ENCODE measurements around the gene RMND5B. TPM values are rescaled to one million over a fixed set of nuclear protein-coding genes. Genes with fewer than 3 reads are reported as not detected.

The RMND5B gene
- total and polyA plus RNA-seq, 2 donors (not counting 1 experiment from before 2014, with no cell fraction given): 46.1 to 52.7 TPM

DNA sequence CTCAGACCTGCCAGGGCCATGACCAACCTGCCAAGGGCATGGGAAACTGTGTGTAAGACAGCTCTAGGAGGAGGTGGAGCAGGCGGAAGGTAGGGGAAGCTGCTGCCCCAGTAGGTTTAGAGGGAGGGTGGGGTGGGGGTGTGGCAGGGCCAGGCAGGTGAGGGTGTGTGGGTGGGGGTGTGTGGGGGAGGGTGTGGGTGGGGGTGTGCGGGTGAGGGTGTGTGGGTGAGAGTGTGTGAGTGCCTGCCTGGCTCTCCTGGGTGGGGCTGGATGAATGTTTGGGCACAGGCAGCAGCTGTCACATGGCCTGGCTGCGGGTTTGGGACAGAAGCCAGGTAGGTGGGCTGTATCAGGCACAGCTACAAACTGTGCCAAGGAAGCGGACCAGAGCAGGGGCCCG is 26.3 kb upstream of the RMND5B start:
- Histone ChIP-seq H3K4me3 (ENCODE audit: control extremely low read depth in 1 of 5, extremely low read depth in 1 of 5, insufficient read depth in 1 of 5, low read depth in 2 of 5, low read length in 4 of 5) (no peak overlapping the region), H3K27ac (ENCODE audit: low read length in 2 of 2) (no peak overlapping the region), H3K9me3 (ENCODE audit: control extremely low read depth in 1 of 3, control insufficient read depth in 2 of 3, insufficient read depth in 1 of 3, low read length in 2 of 3) (no peaks in the 10 kb centered on the region), H3K4me2 (replicated peaks; ENCODE audit: low read depth, low read length, poor library complexity, severe bottlenecking) (no peak overlapping the region), H3K27me3 (replicated peaks in 1 of 4; ENCODE audit: control extremely low read depth in 1 of 4, control insufficient read depth in 3 of 4, insufficient read depth in 4 of 4, low read length in 3 of 4) (no peaks in the 10 kb centered on the region), H3K79me2 (ENCODE audit: control insufficient read depth, insufficient read depth, low read length) (no peaks in the 10 kb centered on the region), H2AFZ (ENCODE audit: insufficient read depth, low read depth, low read length, poor library complexity, severe bottlenecking) (no peak overlapping the region), H3K9ac (ENCODE audit: low read length) (no peak overlapping the region), H3K36me3 (replicated peaks in 1 of 2; ENCODE audit: control extremely low read depth in 1 of 2, control insufficient read depth in 1 of 2, extremely low read depth in 1 of 2, insufficient read depth in 2 of 2, low read length in 1 of 2) (no peaks in the 10 kb centered on the region), H3K4me1 (ENCODE audit: control insufficient read depth in 2 of 2, insufficient read depth in 2 of 2, low read length in 2 of 2) (peaks cover 16 to 28% of the 10 kb centered on the region in 2 donors), H4K20me1 (ENCODE audit: control insufficient read depth, insufficient read depth, low read length, poor library complexity, severe bottlenecking) (no peaks in the 10 kb centered on the region)
- peaks cover 31% of the 10 kb centered on the region for H3K4me1 Mint-ChIP-seq
- ATAC-seq (ENCODE audit: low read depth): no peak
- ChIA-PET POLR2A (interaction anchor here (1.2 kb wide), 1 partner anchor 11 kb away, joined by 3 read pairs; no protein-coding TSS in a partner anchor), CTCF (interaction anchor here (1.4 kb wide), 1 partner anchor 12 kb away, joined by 3 read pairs; no protein-coding TSS in a partner anchor)
- TF ChIP-seq, protein P1, sequence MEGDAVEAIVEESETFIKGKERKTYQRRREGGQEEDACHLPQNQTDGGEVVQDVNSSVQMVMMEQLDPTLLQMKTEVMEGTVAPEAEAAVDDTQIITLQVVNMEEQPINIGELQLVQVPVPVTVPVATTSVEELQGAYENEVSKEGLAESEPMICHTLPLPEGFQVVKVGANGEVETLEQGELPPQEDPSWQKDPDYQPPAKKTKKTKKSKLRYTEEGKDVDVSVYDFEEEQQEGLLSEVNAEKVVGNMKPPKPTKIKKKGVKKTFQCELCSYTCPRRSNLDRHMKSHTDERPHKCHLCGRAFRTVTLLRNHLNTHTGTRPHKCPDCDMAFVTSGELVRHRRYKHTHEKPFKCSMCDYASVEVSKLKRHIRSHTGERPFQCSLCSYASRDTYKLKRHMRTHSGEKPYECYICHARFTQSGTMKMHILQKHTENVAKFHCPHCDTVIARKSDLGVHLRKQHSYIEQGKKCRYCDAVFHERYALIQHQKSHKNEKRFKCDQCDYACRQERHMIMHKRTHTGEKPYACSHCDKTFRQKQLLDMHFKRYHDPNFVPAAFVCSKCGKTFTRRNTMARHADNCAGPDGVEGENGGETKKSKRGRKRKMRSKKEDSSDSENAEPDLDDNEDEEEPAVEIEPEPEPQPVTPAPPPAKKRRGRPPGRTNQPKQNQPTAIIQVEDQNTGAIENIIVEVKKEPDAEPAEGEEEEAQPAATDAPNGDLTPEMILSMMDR (IDR thresholded peaks at IDR 0.05): no peak
- TF ChIP-seq EZH2 (IDR thresholded peaks at IDR 0.05; ENCODE audit: borderline replicate concordance, insufficient read depth, low read depth, low read length, poor library complexity, severe bottlenecking): no peak
- H3K4me3 Mint-ChIP-seq: no peak overlapping the region
- no peak for DNase-seq
- H3K9me3 Mint-ChIP-seq (ENCODE audit: insufficient read depth): no peaks in the 10 kb centered on the region
- H3K27me3 Mint-ChIP-seq: no peaks in the 10 kb centered on the region
- 13% methylated on average over 4 of the region's 5 CpGs for WGBS (ENCODE audit: insufficient coverage)
- intact Hi-C loops (cut with micrococcal nuclease): no loop called here
- no peak overlapping the region for H3K27ac Mint-ChIP-seq

DNA sequence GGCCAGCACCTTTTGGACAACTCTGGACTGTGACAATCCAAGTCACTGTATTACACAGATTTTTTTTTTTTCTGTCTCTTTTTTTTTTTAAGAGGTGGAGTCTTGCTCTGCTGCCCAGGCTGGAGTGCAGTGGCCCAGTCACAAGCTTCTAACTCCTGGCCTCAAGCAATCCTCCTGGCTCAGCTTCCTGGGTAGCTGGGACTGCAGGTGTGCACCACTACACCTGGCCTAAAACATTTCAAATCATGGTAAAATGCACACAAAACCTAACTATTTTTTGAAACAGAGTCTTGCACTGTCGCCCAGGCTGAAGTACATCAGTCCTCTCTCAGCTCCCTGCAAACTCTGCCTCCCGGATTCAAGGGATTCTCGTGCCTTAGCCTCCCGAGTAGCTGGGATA is 24.7 kb upstream of the RMND5B start:
- Histone ChIP-seq H3K27me3 (replicated peaks in 1 of 4; ENCODE audit: control extremely low read depth in 1 of 4, control insufficient read depth in 3 of 4, insufficient read depth in 4 of 4, low read length in 3 of 4) (no peaks in the 10 kb centered on the region), H2AFZ (ENCODE audit: insufficient read depth, low read depth, low read length, poor library complexity, severe bottlenecking) (no peak overlapping the region), H3K36me3 (replicated peaks in 1 of 2; ENCODE audit: control extremely low read depth in 1 of 2, control insufficient read depth in 1 of 2, extremely low read depth in 1 of 2, insufficient read depth in 2 of 2, low read length in 1 of 2) (no peaks in the 10 kb centered on the region), H3K27ac (ENCODE audit: low read length in 2 of 2) (no peak overlapping the region), H3K4me3 (ENCODE audit: control extremely low read depth in 1 of 5, extremely low read depth in 1 of 5, insufficient read depth in 1 of 5, low read depth in 2 of 5, low read length in 4 of 5) (no peak overlapping the region), H3K9me3 (ENCODE audit: control extremely low read depth in 1 of 3, control insufficient read depth in 2 of 3, insufficient read depth in 1 of 3, low read length in 2 of 3) (no peaks in the 10 kb centered on the region), H3K4me2 (replicated peaks; ENCODE audit: low read depth, low read length, poor library complexity, severe bottlenecking) (no peak overlapping the region), H3K79me2 (ENCODE audit: control insufficient read depth, insufficient read depth, low read length) (no peaks in the 10 kb centered on the region), H3K9ac (ENCODE audit: low read length) (no peak overlapping the region), H3K4me1 (ENCODE audit: control insufficient read depth in 2 of 2, insufficient read depth in 2 of 2, low read length in 2 of 2) (peaks cover 16 to 28% of the 10 kb centered on the region in 2 donors), H4K20me1 (ENCODE audit: control insufficient read depth, insufficient read depth, low read length, poor library complexity, severe bottlenecking) (no peaks in the 10 kb centered on the region)
- H3K27ac Mint-ChIP-seq: no peak overlapping the region
- CTCF ChIA-PET: interaction anchor here (0.6 to 4.1 kb wide), 6 partner anchors 9 to 43 kb away, joined by 3 to 17 read pairs (median 3); no protein-coding TSS in a partner anchor
- ATAC-seq (ENCODE audit: low read depth) (no peak), DNase-seq (no peak)
- POLR2A ChIA-PET: interaction anchor here (0.9 kb wide), 1 partner anchor 15 kb away, joined by 4 read pairs; no protein-coding TSS in a partner anchor
- no peaks in the 10 kb centered on the region for H3K9me3 Mint-ChIP-seq (ENCODE audit: insufficient read depth)
- WGBS (ENCODE audit: insufficient coverage): 75% methylated on average over 4 of the region's 4 CpGs
- TF ChIP-seq, protein P1 (IDR thresholded peaks at IDR 0.05): no peak
- no peak overlapping the region for H3K4me3 Mint-ChIP-seq
- no peaks in the 10 kb centered on the region for H3K27me3 Mint-ChIP-seq
- intact Hi-C loops (cut with micrococcal nuclease): no loop called here
- H3K4me1 Mint-ChIP-seq: peaks cover 37% of the 10 kb centered on the region
